Choroid plexus epithelial cell (primary cell): Measurements from ENCODE around the gene B3GAT3.
"Not testable (repeated sequence)": the region's sequence is repeated elsewhere in the genome, so short reads cannot be mapped to it uniquely, and the experiment has no call there.

Experiments
- DNase-seq: peaks from one replicate; pipeline ENCODE4 v3.0.0-alpha.2; 2010; ENCODE audit warnings: low read depth
- H3K4me3 ChIP-seq: 2 replicates; pipeline ENCODE4 v1.5.1; 2011; ENCODE audit warnings: low read depth, mild to moderate bottlenecking, control low read depth, low read length, moderate library complexity
- TF ChIP-seq, protein P1 (sequence below): conservative IDR thresholded peaks from 2 replicates; pipeline ENCODE4 v1.5.1; 2011; ENCODE audit warnings: low read depth, mild to moderate bottlenecking, control low read depth, inconsistent platforms, low read length, moderate library complexity

The B3GAT3 gene

DNA sequence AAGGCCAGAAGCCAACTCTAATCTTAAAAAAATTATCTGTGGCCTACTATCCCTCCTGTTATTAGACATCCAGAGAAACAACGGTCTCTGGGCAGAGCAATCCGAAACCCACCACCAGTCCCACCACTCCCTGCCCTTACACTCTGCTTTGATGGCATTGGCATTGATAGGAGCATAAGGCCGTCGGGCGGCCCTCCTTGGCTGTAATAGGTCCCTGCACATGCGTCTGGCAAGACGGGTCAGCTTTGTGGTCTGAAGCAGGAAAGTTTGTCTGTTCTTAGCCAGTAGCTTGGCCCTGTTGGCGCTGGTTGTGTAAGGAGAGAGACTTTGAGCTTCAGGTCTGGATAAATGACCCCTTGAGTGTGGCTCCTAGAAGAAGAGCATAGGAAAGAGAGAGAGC, 26.7 kb downstream of the B3GAT3 start:
- no peak for DNase-seq
- TF ChIP-seq, protein P1, sequence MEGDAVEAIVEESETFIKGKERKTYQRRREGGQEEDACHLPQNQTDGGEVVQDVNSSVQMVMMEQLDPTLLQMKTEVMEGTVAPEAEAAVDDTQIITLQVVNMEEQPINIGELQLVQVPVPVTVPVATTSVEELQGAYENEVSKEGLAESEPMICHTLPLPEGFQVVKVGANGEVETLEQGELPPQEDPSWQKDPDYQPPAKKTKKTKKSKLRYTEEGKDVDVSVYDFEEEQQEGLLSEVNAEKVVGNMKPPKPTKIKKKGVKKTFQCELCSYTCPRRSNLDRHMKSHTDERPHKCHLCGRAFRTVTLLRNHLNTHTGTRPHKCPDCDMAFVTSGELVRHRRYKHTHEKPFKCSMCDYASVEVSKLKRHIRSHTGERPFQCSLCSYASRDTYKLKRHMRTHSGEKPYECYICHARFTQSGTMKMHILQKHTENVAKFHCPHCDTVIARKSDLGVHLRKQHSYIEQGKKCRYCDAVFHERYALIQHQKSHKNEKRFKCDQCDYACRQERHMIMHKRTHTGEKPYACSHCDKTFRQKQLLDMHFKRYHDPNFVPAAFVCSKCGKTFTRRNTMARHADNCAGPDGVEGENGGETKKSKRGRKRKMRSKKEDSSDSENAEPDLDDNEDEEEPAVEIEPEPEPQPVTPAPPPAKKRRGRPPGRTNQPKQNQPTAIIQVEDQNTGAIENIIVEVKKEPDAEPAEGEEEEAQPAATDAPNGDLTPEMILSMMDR: no peak
- H3K4me3 ChIP-seq: no peak overlapping the region

DNA sequence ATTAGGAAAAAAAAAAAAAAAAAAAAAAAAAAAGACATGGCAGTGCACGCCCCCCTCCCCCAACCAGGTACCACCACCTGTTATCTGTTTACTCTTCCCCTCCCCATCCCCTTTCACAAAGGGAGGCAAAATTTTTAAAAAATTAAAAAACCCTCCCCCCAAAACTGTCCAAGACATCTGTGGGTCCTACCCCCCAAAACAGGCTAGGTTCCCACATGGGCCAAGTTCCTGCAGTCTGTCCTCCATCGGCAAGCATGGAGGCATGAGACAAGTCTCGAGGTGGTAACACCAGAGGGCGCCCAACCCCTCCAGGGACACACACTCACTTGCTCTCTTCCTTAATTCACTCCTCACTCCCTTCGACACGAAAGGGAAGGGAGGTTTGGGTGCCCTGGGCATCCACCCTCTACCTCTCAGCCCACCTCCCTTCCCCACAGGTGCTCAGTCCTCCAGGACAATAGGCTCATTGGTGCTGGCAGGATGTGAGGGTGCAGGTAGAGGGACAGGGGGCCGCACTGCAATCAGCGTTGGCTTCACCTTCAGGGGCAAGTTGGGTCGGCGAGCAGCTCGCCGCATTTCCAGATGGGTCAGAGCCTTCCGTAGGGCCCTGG, 28.2 kb downstream of the B3GAT3 start:
- TF ChIP-seq, protein P1: peak; percentile 77
- H3K4me3 ChIP-seq: no peak overlapping the region
- DNase-seq: peak; percentile 83

DNA sequence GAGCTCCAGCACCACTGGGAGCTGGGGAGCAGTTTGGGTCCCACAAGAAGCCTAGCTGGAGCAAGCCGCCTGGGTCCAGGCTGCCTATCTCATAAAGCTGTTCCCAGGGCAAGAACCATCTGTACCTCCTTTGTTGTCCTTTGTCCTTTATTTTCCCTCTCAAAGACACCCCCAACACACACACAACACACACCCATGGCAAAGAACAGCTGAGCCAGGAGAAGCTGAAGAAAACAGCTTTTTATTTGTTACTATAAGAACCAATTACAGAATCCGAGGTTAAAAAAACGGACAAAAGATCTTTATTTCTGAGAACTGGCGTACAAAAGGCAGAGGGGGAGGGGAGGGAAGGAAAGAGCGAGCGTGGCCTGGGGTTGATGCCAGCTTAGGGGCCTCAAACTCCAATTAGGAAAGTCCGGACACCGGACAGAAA, 28.8 kb downstream of the B3GAT3 start:
- TF ChIP-seq, protein P1: no peak
- H3K4me3 ChIP-seq: no peak overlapping the region
- no peak for DNase-seq

DNA sequence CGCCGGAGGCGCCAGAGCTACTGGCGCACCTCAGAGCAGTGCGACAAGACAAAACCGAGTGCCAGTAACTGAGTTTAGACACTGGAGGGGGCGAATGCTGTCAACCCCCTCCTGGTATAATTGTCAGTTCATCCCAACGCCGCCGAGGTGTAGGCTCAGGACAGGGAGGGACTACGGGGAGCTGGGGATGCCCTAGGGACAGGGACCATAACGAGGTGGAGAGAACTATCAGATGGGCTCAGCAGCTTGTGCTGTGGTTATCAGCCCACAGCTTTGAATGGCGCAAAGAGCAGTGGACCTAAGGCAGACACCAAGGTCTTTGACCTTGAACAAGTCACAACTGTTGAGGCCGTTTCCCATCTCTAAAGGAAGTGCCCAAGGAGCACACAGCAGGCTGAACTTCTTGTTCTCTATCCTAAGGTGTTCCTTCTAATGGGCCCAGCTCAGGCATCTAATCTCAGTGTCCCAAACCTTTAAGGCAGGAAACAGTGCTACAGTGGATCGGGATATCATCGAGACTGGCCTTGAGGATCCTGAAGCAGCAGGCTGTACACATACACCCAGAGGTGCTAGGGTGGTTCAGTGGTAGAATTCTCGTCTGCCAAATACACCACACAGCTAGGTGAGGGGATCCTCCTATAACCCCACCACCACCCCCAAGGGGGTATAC, 29.5 kb downstream of the B3GAT3 start:
- no peak for DNase-seq
- TF ChIP-seq, protein P1: no peak
- H3K4me3 ChIP-seq: peak overlapping the region; percentile 66

DNA sequence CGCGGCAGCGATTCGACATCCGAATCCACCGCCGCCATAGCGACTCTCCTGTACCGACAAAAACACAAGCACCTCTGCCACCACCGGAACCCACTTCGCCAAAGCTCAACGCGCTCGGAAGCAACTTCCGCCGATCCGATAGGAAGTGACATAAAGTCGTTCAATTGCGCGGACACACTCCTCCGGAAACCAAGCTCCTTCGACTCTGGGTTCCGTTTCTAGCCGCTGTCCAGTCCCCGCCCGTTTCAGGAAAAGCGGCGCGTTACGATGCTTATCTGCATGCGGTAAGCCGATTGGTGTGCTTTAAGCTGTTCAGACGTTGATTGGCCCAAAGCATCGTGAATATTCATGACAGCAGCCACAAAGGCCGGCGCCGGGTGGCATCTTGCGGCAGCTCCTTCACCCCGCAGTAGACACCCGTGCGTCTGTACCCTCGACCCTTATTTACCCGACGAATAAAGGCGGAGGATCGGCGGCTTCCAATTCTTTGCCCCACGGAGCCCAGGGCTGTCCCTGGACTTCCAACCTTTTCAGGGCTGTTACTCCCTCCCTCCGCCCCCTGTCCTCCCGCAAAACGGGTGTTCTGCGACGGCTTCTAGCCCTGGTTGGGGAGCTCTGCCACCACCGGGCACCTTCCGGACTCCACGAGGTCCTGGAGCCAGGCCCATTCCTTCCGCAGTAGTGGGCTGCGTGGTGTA, 30.2 kb downstream of the B3GAT3 start, which contains the start of gene TUT1:
TUT1 (minus strand) TSS at position 76 of the 698 bp plus-strand sequence; CDS start at position 38, 38 bp downstream.
- DNase-seq: peak; percentile 100
- TF ChIP-seq, protein P1: no peak
- peak within 1 kb of the TSS; percentile 86 for H3K4me3 ChIP-seq

DNA sequence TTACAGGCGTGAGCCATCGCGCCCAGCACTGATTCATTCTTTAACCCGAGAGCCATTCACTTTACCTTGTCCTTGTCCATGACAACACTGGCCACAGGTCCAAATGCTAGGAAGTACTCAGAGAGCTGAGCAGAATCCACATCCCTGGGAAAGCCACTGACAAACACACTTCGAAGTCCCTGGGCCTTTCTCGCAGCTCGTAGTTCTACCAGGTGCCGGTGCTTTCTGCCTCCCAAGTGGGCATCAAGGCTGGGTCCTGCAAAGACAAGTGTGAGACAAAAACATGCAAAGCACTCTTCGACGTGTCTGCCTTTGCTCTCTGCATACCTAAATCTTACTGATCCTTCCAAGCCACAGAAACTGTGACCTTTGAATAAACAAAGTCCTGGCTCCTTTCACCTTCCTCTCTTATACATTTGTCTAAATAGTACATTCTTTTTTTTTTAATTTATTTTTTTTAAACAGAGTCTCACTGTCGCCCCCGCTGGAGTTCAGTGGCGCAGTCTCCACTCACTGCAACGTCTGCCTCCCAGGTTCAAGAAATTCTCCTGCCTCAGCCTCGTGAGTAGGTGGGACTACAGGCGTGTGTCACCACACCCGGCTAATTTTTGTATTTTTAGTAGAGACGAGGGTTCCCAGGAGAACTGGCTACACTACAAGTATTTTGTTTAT, 32.7 kb downstream of the B3GAT3 start:
- TF ChIP-seq, protein P1: peak; percentile 59
- H3K4me3 ChIP-seq: no peak overlapping the region
- DNase-seq: peak; percentile 55

DNA sequence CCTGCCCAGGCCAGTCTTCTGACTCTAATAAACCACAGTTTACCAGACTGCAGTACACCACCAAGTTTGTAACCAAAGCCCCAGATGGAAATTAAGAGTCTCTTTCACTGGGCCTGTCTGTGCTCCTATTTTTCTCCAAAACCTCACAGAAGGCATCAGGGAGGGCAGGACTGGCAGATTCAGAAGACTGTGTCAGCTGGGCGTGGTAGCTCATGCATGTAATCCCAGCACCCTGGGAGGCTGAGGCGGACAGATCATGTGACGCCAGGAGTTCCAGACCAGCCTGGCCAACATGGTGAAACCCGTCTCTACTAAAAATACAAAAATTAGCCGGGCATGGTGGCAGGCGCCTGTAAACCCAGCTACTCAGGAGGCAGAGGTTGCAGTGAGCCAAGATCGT, 36.4 kb downstream of the B3GAT3 start:
- DNase-seq, H3K4me3 ChIP-seq: not testable (repeated sequence)

DNA sequence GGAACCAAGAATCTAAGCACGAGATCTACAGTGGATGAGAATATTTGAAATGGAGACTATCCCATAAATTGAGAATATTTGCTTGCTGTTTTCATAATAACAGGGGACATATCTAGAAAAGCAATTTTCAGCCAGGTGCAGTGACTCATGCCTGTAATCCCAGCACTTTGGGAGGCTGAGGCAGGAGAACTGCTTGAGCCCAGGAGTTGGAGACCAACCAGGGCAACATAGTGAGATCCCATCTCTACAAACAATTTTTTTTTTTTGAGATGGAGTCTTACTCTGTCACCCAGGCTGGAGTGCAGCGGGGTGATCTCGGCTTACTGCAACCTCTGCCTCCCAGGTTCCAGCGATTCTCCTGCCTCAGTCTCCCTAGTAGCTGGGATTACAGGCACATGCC, 40.1 kb downstream of the B3GAT3 start:
- DNase-seq, H3K4me3 ChIP-seq: not testable (repeated sequence)
